GM19239 (cell line): Measurements from ENCODE around the gene ZNF732.
"Not testable (repeated sequence)": the region's sequence is repeated elsewhere in the genome, so short reads cannot be mapped to it uniquely, and the experiment has no call there.

Experiments used
- DNase-seq: peaks from one replicate; pipeline ENCODE4 v3.0.0; 2011; ENCODE audit warnings: low spot score; ENCODE audit not compliant: insufficient read length
- FAIRE-seq: peaks from 2 replicates; lab custom pipeline; 2011; peaks lifted over from hg19 to GRCh38; lab: Jason Lieb, UNC

ZNF732 gene

DNA sequence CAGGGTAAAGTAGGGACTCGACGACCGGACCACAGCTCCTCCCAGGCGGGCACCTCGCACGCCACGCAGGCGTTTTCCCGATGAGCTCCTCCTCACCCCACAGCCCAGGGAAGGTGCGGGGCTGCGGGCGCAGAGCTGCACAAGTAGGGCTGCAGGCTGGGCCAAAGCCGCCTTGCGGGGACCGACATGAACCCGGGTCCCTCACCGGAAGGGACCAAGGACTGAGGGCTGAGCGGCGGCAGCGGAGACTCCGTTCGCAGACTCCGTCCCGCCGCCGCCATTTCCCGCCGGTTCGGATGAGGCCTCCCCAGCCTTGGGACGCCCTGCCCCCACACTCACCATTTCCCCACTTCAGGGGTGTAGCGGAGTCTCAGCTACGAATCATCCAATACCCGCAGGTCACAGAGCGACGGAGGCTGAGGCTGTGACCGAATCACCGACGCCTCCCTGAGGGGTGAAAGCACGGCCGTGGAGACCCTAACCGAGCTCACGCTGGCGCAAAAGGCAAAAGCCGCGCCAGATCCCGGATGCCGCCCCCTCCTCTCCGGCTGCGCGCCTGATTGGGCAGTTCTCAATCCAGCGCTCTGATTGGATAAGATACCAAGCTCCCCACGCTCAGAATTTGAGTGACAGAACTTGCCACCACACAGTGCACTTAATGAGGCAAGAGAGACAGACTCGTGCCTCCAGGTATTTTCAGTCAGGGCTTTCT, at the start of gene ZNF732:
TSS of gene ZNF732 (minus strand) at position 506 of the 712 bp plus-strand sequence. CDS start at position 342, 164 bp downstream.
- FAIRE-seq = no peak

DNA sequence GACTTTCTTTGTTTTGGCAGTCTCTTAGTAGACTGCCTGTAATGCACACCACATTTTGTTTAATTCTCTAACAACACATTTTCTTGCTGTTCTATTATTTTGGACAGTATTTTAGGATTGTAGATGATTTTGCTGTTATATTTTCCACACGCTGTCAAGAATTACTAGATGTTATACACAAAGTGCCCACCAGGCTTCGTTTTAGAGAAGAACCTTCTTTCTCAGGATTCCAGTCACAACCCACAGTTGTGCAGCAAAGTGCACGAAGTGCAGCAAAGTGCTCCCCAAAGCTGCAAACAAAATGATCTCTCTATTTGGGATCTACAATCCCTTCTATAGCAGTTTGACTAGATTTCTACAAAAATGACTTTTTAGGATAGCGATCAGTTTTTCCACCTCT, 34.7 kb upstream of the ZNF732 start:
- no peak for FAIRE-seq
- DNase-seq = no peak

More for the DNA sequence above, at the start of gene ZNF732:
- no peak for DNase-seq

GRCh38 chr4:338759-339097, 33.5 kb upstream of the ZNF732 start:
- DNase-seq (no peak), FAIRE-seq (no peak)

- FAIRE-seq (no peak), DNase-seq (no peak)
Observed at GRCh38 chr4:337932-338758, 32.9 kb upstream of the ZNF732 start.

GRCh38 chr4:337143-337931, 32.1 kb upstream of the ZNF732 start, which contains the start of gene ZNF141:
Gene ZNF141, plus strand, starts transcription at chr4:337814. Its CDS starts 170 bp downstream, at chr4:337984.
- peak; percentile 97 for DNase-seq
- FAIRE-seq = peak; percentile 100

- no peak for DNase-seq
Observed at GRCh38 chr4:336893-337142, 31.5 kb upstream of the ZNF732 start.

DNA sequence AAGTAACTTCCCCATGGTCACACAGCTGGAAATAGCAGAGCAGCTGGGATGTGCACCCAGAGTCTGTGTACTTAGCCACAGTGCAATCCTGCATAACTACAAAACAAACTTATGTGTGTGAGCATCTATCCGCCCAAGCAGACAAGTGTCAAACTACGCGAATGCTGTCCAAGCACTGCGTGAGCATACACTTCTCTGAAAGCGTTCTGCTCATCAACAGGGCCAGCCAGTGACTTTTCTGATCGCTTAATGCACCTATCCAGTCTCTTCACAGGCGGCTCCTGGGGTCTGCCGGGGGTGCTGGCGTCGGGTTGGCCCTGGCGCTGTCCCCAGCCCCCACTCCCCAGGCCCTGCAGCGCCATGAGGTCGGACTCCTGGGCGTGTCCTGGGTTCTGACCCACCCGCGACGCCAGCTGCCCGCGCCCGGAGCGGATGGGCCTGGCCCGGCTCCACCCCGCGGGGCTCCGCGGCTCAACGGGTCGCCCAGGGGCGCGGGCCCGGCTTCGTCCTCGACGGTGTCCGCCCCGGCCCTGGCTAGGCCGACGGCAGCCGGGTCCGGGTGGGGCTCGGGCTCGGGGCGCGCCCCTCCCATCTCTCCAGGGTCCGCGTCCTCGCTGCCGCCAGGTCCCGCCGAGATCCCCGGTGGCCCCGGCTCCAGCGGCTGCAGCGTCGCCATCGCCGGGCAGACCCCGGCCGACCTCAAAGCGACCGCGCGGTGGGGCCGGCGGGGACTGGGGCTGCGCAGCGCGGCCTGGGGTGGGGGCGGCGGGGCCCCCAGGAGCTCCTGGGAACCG, 31.0 kb upstream of the ZNF732 start:
- DNase-seq (no peak), FAIRE-seq (peak; percentile 23)

More at GRCh38 chr4:336893-337142, 31.5 kb upstream of the ZNF732 start:
- no peak for FAIRE-seq

DNA sequence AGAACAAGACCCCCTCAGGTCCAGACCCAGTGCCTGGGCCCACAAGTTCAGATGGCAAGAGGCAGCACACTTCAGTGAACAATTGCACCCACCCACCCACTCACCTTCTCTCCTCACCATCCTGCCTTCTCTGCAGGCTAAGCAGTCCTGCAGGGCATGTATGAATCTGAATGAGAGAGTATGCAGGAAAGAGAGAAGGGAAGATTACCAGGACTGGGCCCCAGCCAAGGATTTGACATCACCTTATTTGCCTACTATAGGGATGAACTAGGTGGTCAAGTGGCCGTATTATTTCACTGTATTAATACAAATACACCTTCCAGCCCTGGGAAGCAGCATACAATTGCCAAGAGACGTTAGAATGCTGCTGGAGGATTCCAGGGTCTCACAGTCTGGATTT, 30.2 kb upstream of the ZNF732 start:
- FAIRE-seq (no peak), DNase-seq (no peak)

DNA sequence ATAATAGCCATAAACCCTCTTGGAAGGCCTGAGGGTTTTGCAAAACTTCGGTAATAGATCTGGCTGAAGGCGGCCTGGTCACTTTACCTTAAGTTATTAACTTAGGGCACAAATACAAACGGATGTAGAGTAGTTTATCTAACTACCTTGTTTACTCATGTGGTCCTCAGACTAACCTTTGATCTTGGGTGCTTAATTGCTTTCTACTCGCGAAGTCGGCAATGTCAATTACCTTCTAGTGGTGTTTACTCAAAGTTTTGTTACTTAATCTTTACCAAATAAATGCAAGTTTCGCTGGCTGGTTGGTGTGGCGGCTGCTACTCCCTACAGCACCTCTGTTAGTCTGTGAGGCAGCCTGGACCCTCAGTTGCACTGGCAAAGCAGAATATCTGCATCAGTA, 23.5 kb upstream of the ZNF732 start:
- no peak for DNase-seq
- FAIRE-seq = no peak

DNA sequence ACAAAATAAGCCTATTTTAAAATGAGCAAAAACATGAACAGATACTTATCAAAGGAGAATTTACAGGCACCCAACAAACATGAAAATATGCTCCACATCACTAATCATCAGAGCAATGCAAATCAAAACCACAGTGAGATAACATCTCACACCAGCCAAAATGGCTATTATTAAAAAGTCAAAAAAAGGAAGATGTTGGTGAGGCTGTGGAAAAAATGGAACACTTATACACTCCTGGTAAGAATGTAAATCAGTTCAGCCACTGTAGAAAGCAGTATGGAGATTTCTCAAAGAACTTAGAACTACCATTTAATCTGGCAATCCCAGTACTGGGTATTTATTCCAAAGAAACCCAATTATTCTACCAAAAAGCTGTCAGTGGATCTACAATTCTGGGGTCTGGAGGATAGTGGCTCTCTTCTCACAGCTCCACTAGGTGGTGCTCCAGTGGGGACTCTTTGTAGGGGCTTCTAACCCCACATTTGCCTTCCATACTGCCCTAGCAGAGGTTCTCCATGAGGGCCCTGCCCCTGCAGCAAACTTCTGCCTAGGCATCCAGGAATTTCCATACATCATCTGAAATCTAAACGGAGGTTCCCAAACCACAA, 9.1 kb upstream of the ZNF732 start:
- FAIRE-seq = no peak
- DNase-seq = no peak

GRCh38 chr4:309807-310206, 4.5 kb upstream of the ZNF732 start:
- no peak for FAIRE-seq
- no peak for DNase-seq

DNA sequence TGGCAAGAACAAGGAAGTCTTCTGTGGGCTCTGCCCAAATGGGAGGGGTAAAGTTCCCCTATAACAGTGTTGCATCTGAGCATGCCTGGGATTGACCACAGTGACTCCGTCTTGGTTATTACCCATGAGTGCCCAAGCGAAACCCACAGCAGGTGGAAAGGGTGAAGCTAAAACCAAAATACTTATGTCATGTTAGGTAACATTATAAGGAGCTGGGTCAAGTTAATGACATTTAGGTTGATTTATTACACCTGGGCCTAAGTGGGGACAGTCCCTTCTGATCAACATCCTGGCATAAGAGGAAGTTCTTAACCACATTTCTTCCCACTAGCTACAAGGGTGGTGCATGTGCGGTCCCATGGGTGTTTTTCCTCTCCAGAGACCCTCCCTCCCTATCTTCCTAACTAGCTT, 1.3 kb upstream of the ZNF732 start:
- FAIRE-seq = peak; percentile 54
- DNase-seq = no peak

- not testable (repeated sequence) for FAIRE-seq, DNase-seq
Observed at GRCh38 chr4:304516-304915, 758 bp downstream of the ZNF732 start.

DNA sequence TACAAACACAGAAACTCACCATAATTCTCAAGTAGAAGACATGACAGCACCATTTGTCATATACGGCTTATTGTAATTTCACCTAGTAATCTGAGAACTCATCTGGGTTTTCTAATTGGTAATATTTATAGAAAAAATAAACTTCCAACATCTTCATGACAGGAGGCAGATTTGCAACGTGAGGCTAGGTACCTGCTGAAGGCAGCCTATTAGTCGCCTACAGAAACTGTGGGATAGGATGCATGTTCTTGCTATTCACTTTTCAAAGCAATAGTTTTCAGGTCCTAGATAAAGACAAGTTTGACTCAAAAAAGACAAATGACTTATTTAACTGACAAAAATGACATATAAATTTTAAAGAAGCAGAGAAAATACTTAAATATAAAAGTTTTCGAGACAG, 2.9 kb downstream of the ZNF732 start:
- FAIRE-seq (no peak), DNase-seq (no peak)

DNA sequence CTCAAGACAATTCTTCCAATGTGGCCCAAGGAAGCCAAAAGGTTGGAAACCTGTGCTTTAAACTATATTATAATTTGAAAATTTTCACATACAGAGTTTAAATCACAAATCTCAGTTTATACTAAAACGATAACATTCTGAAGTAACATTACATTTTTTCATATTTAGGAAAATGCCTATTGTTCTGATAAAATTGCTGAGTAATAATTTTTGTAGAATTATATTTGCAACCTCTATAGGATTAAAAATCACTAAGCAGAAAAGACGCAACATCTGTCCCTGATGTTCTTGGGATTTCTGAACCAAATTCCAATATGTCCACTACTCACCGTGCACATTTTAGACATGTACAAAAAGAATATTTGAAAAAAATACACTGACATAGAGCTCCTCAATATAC, 10.5 kb downstream of the ZNF732 start:
- FAIRE-seq = no peak

DNA sequence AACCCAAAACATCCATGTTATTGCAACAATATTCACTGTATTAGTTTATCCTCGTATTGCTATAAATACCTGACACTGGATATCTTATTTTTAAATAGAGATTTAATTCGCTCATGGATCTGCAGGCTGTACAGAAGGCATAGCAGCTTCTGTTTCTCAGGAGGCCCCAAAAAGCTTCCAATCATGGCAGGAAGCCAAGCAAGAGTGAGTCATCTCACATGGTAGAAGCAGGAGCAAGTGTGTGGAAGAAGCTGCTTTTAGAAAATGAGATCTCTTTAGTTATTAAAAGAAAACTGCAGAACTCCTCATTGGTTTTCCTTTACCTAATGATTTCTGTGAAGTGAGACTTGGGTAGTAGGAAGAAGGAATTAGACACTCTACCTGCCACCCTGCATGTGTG, 16.4 kb downstream of the ZNF732 start:
- no peak for FAIRE-seq

More for the DNA sequence above, 10.5 kb downstream of the ZNF732 start:
- DNase-seq = no peak

DNA sequence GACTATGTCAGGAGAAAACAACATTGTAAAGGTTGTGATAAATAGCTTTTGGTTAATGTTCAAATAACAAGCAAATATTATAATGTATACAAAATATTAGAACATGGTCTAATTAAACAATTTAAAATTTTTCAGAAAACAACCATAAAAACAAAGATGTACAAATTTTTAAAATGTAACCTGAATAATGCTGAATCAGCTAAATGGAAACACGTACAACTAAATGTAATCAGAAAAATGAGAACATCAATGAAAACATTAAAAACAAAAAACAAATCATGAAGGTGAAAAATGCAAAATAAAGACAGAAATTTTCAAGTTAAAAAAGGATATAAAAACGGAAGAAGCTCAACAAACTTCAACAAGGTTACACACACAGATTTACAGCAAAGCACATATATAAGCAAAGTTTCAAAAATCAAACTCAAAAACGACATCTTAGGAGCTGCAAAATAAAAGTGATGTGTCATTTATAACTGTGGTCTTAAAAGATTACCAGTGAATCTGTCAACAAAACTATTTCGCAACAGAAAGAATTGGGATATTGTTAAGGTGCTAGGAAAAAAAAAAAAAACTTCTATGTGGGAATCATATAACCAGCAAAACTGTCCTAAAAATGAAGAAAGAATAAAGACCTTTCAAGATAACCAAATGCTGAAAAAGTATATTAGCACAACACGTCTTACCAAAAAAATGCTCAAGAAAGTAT, 31.8 kb downstream of the ZNF732 start:
- FAIRE-seq = no peak

More for the DNA sequence above, 16.4 kb downstream of the ZNF732 start:
- DNase-seq = no peak

DNA sequence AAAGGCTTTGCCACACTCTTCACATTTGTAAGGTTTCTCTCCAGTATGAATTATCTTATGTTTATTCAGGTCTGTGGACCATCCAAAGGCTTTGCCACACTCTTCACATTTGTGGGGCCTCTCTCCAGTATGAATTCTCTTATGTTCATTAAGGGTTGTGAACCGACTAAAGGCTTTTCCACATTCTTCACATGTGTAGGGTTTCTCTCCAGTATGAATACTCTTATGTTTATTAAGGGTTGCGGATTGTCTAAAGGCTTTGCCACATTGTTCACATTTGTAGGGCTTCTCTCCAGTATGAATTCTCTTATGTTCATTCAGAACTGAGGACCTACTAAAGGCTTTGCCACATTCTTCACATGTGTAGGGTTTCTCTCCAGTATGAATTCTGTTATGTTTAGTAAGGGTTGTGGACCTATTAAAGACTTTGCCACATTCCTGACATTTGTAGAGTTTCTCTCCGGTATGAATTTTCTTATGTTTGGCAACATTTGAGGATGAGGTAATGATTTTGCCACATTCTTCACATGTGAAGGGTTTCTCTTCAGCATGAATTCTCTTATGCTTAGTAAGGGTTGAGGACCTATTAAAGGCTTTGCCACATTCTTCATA, 33.7 kb downstream of the ZNF732 start:
- no peak for DNase-seq
- FAIRE-seq = no peak

More for the DNA sequence above, 31.8 kb downstream of the ZNF732 start:
- no peak for DNase-seq

DNA sequence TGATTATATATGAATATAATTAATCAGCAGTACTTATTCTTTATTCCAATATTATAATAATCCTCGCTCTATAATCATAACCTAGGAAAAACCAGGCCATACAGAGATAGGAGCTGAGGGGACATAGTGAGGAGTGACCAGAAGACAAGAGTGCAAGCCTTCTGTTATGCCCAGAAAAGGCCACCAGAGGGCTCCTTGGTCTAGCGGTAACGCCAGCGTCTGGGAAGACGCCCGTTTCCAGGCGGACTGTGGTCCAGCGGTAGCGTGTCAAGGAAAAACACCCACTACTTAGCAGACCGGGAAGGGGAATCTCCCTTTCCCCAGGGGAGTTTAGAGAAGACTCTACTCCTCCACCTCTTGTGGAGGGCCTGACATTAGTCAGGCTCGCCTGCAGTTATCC, 46.0 kb downstream of the ZNF732 start:
- DNase-seq, FAIRE-seq: not testable (repeated sequence)
